Stomach (tissue), 9 donors: ENCODE data around the gene CACNA2D3. TPM values are rescaled to one million over a fixed set of nuclear protein-coding genes. Genes with fewer than 3 reads are reported as not detected.
A peak's percentile ranks its signal among the peaks of the same experiment; 100 is the strongest.

ENCODE experiments used
- DNase-seq, 2 donors: peaks; one replicate each; pipeline versions ENCODE4 v3.0.0 to v3.0.0-alpha.2; 2013 to 2019
- H3K27ac ChIP-seq, 5 donors: fragments of 200-600 bp in 4 of 5; sonication (generic) in 4 of 5; one replicate each; pipeline ENCODE4 v1.5.1; 2013 to 2019; ENCODE audit warnings: mild to moderate bottlenecking in 1 of 5, moderate library complexity in 1 of 5
- H3K27me3 ChIP-seq, 3 donors: fragments of 200-600 bp; sonication (generic); one replicate each; pipeline ENCODE4 v1.5.1; 2017 to 2019; ENCODE audit warnings: mixed run types in 1 of 3
- H3K36me3 ChIP-seq, 4 donors: fragments of 200-600 bp; sonication (generic); 1 replicate in 3 of 4; 2 replicates in 1 of 4; pipeline ENCODE4 v1.5.1; 2016 to 2019
- H3K4me1 ChIP-seq, 4 donors: fragments of 200-600 bp; sonication (generic); one replicate each; pipeline ENCODE4 v1.5.1; 2016 to 2019
- H3K4me3 ChIP-seq, 4 donors: fragments of 200-600 bp; sonication (generic) in 3 of 4; one replicate each; pipeline ENCODE4 v1.5.1; 2016 to 2019; ENCODE audit warnings: mild to moderate bottlenecking in 1 of 4
- H3K9me3 ChIP-seq, 4 donors: fragments of 200-600 bp; sonication (generic); one replicate each; pipeline ENCODE4 v1.5.1; 2016 to 2019
- EP300 ChIP-seq: sonication (generic); formaldehyde crosslinking; IDR thresholded peaks from one replicate; pipeline ENCODE4 v1.6.1; 2017; ENCODE audit warnings: antibody characterized with exemption
- POLR2A ChIP-seq, 4 donors: fragments of 450-650 bp; IDR thresholded peaks; one replicate each; pipeline ENCODE4 v1.6.1; 2016; ENCODE audit warnings: antibody characterized with exemption in 4 of 4, control low read depth in 2 of 4, mild to moderate bottlenecking in 1 of 4, moderate library complexity in 1 of 4
- POLR2AphosphoS5 ChIP-seq, 3 donors: sonication (generic); formaldehyde crosslinking; IDR thresholded peaks; one replicate each; pipeline ENCODE4 v1.6.1; 2016; ENCODE audit warnings: antibody characterized with exemption in 3 of 3
- WGBS, 5 donors: extraction: QIAGEN DNeasy Blood & Tissue Kit in 3 of 5; methylation state at CpG; one replicate each; pipeline versions ENCODE4 v1.1.5 to v1.1.7; 2013 to 2018; 5-methylcytosine and 5-hydroxymethylcytosine counted together
- intact Hi-C: fragments of 100-400 bp; cut with DNase I; formaldehyde crosslinking; loops from one replicate; pipeline ENCODE4 v1.15.1; 2023; ENCODE audit warnings: low total_unique reads
- polyA plus RNA-seq, 3 donors: library from polyadenylated mRNA; stranded (reverse); fragments of 200-250 nt; gene quantifications; one replicate each; pipeline ENCODE4 v1.2.3, GENCODE V29; 2013
- total RNA-seq, 5 donors: library from RNA; depleted of rRNA; stranded (reverse); fragments of >200 nt; gene quantifications; one replicate each; pipeline versions ENCODE4 v1.1.0 to v1.2.3, GENCODE V29; 2014 to 2016
- TF ChIP-seq, protein P1 (sequence below), 7 experiments: fragments of 450-650 bp in 4 of 7; fragments of 200-600 bp in 3 of 7; sonication (generic) in 3 of 7; IDR thresholded peaks; one replicate each; pipeline ENCODE4 v1.5.1; 2016 to 2019; ENCODE audit warnings: antibody characterized with exemption in 7 of 7, control low read depth in 2 of 7, mild to moderate bottlenecking in 1 of 7
- donor health status: healthy with polysubstance abuse.
- donor health status: Bipolar disorder and iron deficiency.
- donor health status: healthy.

CACNA2D3 gene
- total and polyA plus RNA-seq, 8 donors, result 0.56 to 54.0 (median 2.9) TPM; not detected in 1

DNA sequence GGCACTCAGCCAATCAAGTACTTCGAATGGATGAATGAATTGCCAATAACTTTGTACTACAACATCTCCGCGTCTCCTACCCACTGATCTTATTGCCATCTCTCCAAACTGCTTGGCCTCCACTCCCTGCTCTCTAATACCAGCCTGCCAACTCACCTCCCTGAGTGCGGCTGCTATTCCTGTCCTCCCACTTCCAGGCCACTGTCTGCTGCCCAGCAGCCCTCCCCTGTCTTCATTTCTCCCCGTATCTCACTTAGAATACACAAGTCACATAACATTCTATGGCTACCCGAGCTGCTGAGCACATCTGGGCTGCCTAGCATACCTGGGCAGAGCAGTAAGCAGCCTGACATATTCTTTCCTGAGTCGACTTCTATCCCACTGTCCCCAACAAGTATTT is 955.4 kb downstream of the CACNA2D3 start:
- TF ChIP-seq, protein P1, sequence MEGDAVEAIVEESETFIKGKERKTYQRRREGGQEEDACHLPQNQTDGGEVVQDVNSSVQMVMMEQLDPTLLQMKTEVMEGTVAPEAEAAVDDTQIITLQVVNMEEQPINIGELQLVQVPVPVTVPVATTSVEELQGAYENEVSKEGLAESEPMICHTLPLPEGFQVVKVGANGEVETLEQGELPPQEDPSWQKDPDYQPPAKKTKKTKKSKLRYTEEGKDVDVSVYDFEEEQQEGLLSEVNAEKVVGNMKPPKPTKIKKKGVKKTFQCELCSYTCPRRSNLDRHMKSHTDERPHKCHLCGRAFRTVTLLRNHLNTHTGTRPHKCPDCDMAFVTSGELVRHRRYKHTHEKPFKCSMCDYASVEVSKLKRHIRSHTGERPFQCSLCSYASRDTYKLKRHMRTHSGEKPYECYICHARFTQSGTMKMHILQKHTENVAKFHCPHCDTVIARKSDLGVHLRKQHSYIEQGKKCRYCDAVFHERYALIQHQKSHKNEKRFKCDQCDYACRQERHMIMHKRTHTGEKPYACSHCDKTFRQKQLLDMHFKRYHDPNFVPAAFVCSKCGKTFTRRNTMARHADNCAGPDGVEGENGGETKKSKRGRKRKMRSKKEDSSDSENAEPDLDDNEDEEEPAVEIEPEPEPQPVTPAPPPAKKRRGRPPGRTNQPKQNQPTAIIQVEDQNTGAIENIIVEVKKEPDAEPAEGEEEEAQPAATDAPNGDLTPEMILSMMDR (IDR thresholded peaks at IDR 0.05), result no peak
- TF ChIP-seq EP300 (no peak), POLR2AphosphoS5 (IDR thresholded peaks at IDR 0.05) (no peak), POLR2A (IDR thresholded peaks at IDR 0.05) (no peak)

DNA sequence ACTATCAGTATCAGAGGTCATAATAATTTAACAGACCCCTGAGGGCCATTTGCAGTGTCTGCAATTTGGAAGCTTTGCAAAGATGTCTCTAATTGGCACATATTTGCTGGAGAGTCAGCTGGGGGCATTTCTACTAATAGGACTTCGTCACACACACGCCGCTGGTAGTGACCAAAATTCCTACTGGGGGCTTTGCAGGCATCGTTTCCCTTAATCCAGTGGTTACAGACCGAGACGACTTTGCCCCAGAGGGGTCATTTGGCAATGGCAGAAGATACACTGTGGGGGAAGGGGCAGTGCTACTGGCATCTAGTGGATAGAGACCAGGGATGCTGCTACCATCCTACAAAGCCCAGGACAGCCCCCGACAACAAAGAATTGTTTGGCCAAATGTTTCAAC is 956.5 kb downstream of the CACNA2D3 start:
- 74 to 86% (median 75%) methylated on average over 7 of the region's 7 CpGs for WGBS, 5 donors

More for the DNA sequence above, 955.4 kb downstream of the CACNA2D3 start:
- Histone ChIP-seq H3K4me3 (no peak overlapping the region), H3K9me3 (no peaks in the 10 kb centered on the region), H3K4me1 (no peaks in the 10 kb centered on the region), H3K27ac (no peak overlapping the region), H3K36me3 (no peaks in the 10 kb centered on the region), H3K27me3 (no peaks in the 10 kb centered on the region)
- no peak for DNase-seq
- 75 to 82% (median 76%) methylated on average over 7 of the region's 7 CpGs for WGBS, 5 donors
- intact Hi-C loops, result no loop called here

DNA sequence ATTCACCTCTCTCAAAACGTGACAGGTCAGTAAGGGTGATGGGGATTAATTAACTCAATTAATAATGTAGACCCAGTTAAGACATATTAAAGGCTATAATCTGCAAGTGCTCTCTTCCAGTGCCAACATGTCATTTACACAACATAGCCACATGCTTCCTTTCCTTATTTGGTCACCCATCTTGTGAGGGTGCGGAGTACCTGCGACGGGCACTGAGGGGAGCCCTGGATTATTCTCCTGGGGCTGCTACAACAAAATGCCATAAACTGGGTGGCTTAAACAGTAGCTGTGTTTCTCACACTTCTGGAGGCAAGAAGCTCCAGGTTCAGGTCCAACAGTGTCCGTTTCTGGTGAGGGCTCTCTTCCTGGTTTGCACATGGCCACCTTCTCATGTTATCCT is 962.9 kb downstream of the CACNA2D3 start:
- 66 to 80% (median 67%) methylated on average over 5 of the region's 5 CpGs for whole genome bisulfite sequencing, 5 donors
- Histone ChIP-seq H3K27me3 (no peaks in the 10 kb centered on the region), H3K36me3 (no peaks in the 10 kb centered on the region), H3K4me3 (no peak overlapping the region), H3K9me3 (no peaks in the 10 kb centered on the region), H3K27ac (no peak overlapping the region), H3K4me1 (no peaks in the 10 kb centered on the region)
- intact Hi-C loops, result no loop called here
- DNase-seq, result no peak
- TF ChIP-seq, protein P1 (IDR thresholded peaks at IDR 0.05), result no peak
- no peak for TF ChIP-seq POLR2A (IDR thresholded peaks at IDR 0.05)
- no peak for TF ChIP-seq POLR2AphosphoS5 (IDR thresholded peaks at IDR 0.05)
- TF ChIP-seq EP300, result no peak

More for the DNA sequence above, 956.5 kb downstream of the CACNA2D3 start:
- TF ChIP-seq EP300, result no peak
- TF ChIP-seq POLR2AphosphoS5 (IDR thresholded peaks at IDR 0.05), result no peak
- no peak for TF ChIP-seq POLR2A (IDR thresholded peaks at IDR 0.05)
- TF ChIP-seq, protein P1 (IDR thresholded peaks at IDR 0.05), result no peak
- no peaks in the 10 kb centered on the region for H3K9me3 ChIP-seq
- H3K36me3 ChIP-seq, result no peaks in the 10 kb centered on the region
- no peak for DNase-seq
- no peaks in the 10 kb centered on the region for H3K4me1 ChIP-seq
- intact Hi-C loops, result no loop called here
- H3K27ac ChIP-seq, result no peak overlapping the region
- H3K27me3 ChIP-seq, result no peaks in the 10 kb centered on the region
- no peak overlapping the region for H3K4me3 ChIP-seq

DNA sequence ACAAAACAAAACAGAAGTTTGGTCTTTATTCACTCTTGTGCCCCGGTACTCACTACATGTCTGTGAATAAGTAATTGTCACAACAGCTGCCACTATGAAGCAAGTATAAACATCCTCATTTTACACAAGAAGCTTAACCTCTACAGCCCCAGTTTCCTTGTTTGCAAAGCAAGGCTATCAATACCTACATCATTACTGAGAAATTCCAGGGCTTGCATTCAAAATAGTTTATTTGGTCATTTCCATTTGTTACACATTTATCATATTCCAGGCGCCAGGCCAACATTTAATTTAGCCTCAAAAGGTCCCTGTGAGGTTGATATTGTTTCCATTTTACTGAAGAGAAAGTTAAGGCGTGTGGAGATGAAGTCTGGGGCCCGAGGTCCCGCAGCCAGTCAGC is 966.9 kb downstream of the CACNA2D3 start:
- no peaks in the 10 kb centered on the region for H3K4me1 ChIP-seq
- WGBS, 5 donors, result 38 to 55% (median 49%) methylated on average over 5 of the region's 5 CpGs
- no peak overlapping the region for H3K4me3 ChIP-seq
- peak in 1 of 2 donors; percentile 22 for DNase-seq
- no peaks in the 10 kb centered on the region for H3K36me3 ChIP-seq
- no peaks in the 10 kb centered on the region for H3K9me3 ChIP-seq
- intact Hi-C loops, result no loop called here
- TF ChIP-seq EP300 (no peak), POLR2AphosphoS5 (IDR thresholded peaks at IDR 0.05) (no peak)
- TF ChIP-seq, protein P1 (IDR thresholded peaks at IDR 0.05), result no peak
- no peaks in the 10 kb centered on the region for H3K27me3 ChIP-seq
- no peak overlapping the region for H3K27ac ChIP-seq
